Heart left ventricle (tissue), 16 donors: Measurements from ENCODE around the gene HOXC5. TPM values are rescaled to one million over a fixed set of nuclear protein-coding genes. Genes with fewer than 3 reads are reported as not detected.

ENCODE experiments used
- ATAC-seq, 4 donors: fragments of 200-7000 bp; cut with Tn5 transposase; one replicate each; pipeline ENCODE4 v1.9.1; 2020 to 2022; ENCODE audit warnings: moderate library complexity in 4 of 4, mild to moderate bottlenecking in 3 of 4, moderate number of reproducible peaks in 1 of 4
- DNase-seq, 5 donors: peaks; one replicate each; pipeline ENCODE4 v3.0.0-alpha.2; 2020
- H3K27ac ChIP-seq, 12 donors: fragments of 200-600 bp; sonication (generic) in 4 of 12; one replicate each; pipeline versions ENCODE4 v1.5.0 to v1.8.0; 2016 to 2022; ENCODE audit warnings: mild to moderate bottlenecking in 2 of 12
- H3K27me3 ChIP-seq, 9 donors: fragments of 200-600 bp; sonication (generic) in 2 of 9; one replicate each; pipeline versions ENCODE4 v1.5.1 to v1.8.0; 2016 to 2022; ENCODE audit warnings: mild to moderate bottlenecking in 3 of 9
- H3K36me3 ChIP-seq, 9 donors: fragments of 200-600 bp; sonication (generic) in 2 of 9; one replicate each; pipeline versions ENCODE4 v1.5.0 to v1.8.0; 2018 to 2022; ENCODE audit warnings: mild to moderate bottlenecking in 2 of 9
- H3K4me1 ChIP-seq, 12 donors: fragments of 200-600 bp; sonication (generic) in 4 of 12; one replicate each; pipeline versions ENCODE4 v1.5.0 to v1.8.0; 2016 to 2022; ENCODE audit warnings: mild to moderate bottlenecking in 3 of 12
- H3K4me3 ChIP-seq, 12 donors: fragments of 200-600 bp; sonication (generic) in 4 of 12; one replicate each; pipeline versions ENCODE4 v1.5.0 to v1.8.0; 2017 to 2022; ENCODE audit warnings: mild to moderate bottlenecking in 9 of 12, moderate library complexity in 4 of 12
- H3K9me3 ChIP-seq, 12 donors: fragments of 200-600 bp; sonication (generic) in 4 of 12; one replicate each; pipeline versions ENCODE4 v1.5.0 to v1.8.0; 2016 to 2022; ENCODE audit warnings: mild to moderate bottlenecking in 1 of 12
- CTCF ChIP-seq, 12 donors: fragments of 200-600 bp; sonication (generic) in 4 of 12; IDR thresholded peaks; one replicate each; pipeline versions ENCODE4 v1.5.0 to v1.8.0; 2018 to 2022; ENCODE audit warnings: antibody characterized with exemption in 12 of 12, mild to moderate bottlenecking in 5 of 12
- POLR2A ChIP-seq, 2 donors: fragments of 450-650 bp; IDR thresholded peaks; one replicate each; pipeline ENCODE4 v1.6.1; 2017; ENCODE audit warnings: antibody characterized with exemption in 2 of 2, mild to moderate bottlenecking in 2 of 2, moderate library complexity in 2 of 2
- WGBS, 4 donors: extraction: QIAGEN DNeasy Blood & Tissue Kit in 2 of 4; methylation state at CpG; one replicate each; pipeline versions ENCODE4 v1.1.5 to v1.1.7; 2013 to 2018; 5-methylcytosine and 5-hydroxymethylcytosine counted together
- intact Hi-C, 10 donors: fragments of 100-400 bp; cut with DNase I; formaldehyde crosslinking; loops; one replicate each; pipeline versions ENCODE4 v1.11.1 to v1.14.2; 2022
- polyA plus RNA-seq, 2 donors: library from polyadenylated mRNA; stranded (reverse); fragments of 200-250 nt; gene quantifications; one replicate each; pipeline ENCODE4 v1.2.3, GENCODE V29; 2013
- total RNA-seq, 9 donors: library from RNA; depleted of rRNA in 2 of 9; stranded (reverse); fragments of >200 nt in 2 of 9; fragmentation: NEBNext Ultra II Directional in 3 of 9; extraction: Animal tissue kit (Norgen Biotek cat#: 25700) in 3 of 9; gene quantifications; one replicate each; pipeline versions ENCODE4 v1.1.0 to v1.2.4, GENCODE V29; 2016 to 2023
- donor health status: ischemic (EF 13 %, LVEDD 7.1; RV severe dilation, severe dysfunction).
- donor health status: healthy with polysubstance abuse.
- donor health status: DM: no; HTN: yes; CAD: no.
- donor health status: DM: no; HTN: no; CAD: no.
- donor health status: ischemic (EF 25% LVEDD 6.9; RV normal size, moderate dysfunction).
- donor health status: ischemic (EF 25% LVEDD 5.7; RV mildly dilated, moderate dysfunction).
- donor health status: healthy.
- donor health status: DM: yes; HTN: yes; CAD: no.
- donor health status: ischemic (EF 35%, LVEDD 5.7; RV mildly dilated, moderate dysfunction).
- donor health status: nonischemic (EF 11% LVEDD 7.7; RV severe dilation, severe dysfunction).
- donor health status: DM: yes; HTN: yes; CAD: no.
- donor health status: PGD.
- donor health status: ischemic (EF 29% LVEDD 5.4; RV normal size, mild dysfunction).
- donor health status: nonischemic (EF 23%, LVEDD 6.1; RV moderate dilation, normal function).

HOXC5 gene
- total and polyA plus RNA-seq, 11 donors: not detected

- no peaks in the 10 kb centered on the region for H3K36me3 ChIP-seq
- H3K9me3 ChIP-seq: no peaks in the 10 kb centered on the region
- TF ChIP-seq POLR2A (IDR thresholded peaks at IDR 0.05) (no peak), CTCF (IDR thresholded peaks at IDR 0.05) (no peak)
- ATAC-seq: no peak
- WGBS, 4 donors: 8 to 20% (median 13%) methylated on average over 12 of the region's 12 CpGs
- H3K4me1 ChIP-seq: peaks cover 0 to 22% (median 4%) of the 10 kb centered on the region in 12 donors
- peaks cover 57 to 99% (median 96%) of the 10 kb centered on the region in 9 donors for H3K27me3 ChIP-seq
- no peak for DNase-seq
- no peak overlapping the region for H3K27ac ChIP-seq
- no peak overlapping the region for H3K4me3 ChIP-seq
- intact Hi-C loops: no loop called here
These were observed 18.4 kb downstream of the HOXC5 start for GRCh38 chr12:54051026-54051842.

DNA sequence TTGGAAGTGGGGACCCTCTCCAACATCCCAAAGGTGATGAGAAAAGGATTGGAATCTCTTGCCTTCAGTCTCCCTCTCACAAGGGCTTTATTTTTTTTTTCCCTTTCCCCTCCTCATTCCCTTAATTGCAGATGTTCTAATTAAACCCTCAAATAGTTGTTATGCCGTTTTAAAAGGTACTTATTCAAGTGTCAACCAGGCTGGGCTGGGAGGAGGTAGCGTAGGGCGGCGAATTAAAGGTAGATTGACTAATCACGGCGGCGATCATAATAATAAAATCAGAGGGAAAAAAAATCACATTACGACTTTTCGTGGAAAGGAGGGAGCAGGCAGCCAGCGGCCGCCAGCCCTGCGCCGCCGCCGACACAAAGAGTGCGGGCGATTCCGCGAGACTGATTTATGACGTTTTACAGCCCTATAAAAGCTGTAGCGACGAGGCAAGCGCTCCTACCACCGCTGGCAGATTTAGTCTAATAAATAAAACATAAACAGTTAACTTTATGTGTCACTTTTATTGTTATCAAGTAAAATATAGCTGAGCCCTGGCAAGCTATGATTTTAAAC lies 19.1 kb downstream of the HOXC5 start:
- Histone ChIP-seq H3K27me3 (peaks cover 51 to 99% (median 94%) of the 10 kb centered on the region in 9 donors), H3K4me3 (no peak overlapping the region)

GRCh38 chr12:54052438-54053002 lies 19.7 kb downstream of the HOXC5 start:
- peak overlapping the region in 1 of 12 donors; percentile 24 for H3K27ac ChIP-seq
- intact Hi-C loops: no loop called here
- H3K4me3 ChIP-seq: peak overlapping the region in 1 of 12 donors; percentile 55
- peaks cover 0 to 12% (median 1%) of the 10 kb centered on the region in 12 donors for H3K4me1 ChIP-seq
- no peaks in the 10 kb centered on the region for H3K9me3 ChIP-seq
- H3K36me3 ChIP-seq: no peaks in the 10 kb centered on the region
- ATAC-seq (peak in 2 of 4 donors; percentile 11 to 24), DNase-seq (no peak)
- no peak for TF ChIP-seq POLR2A (IDR thresholded peaks at IDR 0.05)
- TF ChIP-seq CTCF (IDR thresholded peaks at IDR 0.05): no peak
- 8 to 23% (median 11%) methylated on average over 9 to 10 of the region's 10 CpGs for WGBS, 4 donors
- H3K27me3 ChIP-seq: peaks cover 46 to 99% (median 93%) of the 10 kb centered on the region in 9 donors

More for the DNA sequence above, 19.1 kb downstream of the HOXC5 start:
- H3K36me3 ChIP-seq: no peaks in the 10 kb centered on the region
- ATAC-seq: no peak
- no peaks in the 10 kb centered on the region for H3K9me3 ChIP-seq
- WGBS, 4 donors: 7 to 23% (median 13%) methylated on average over 24 of the region's 24 CpGs
- no peak overlapping the region for H3K27ac ChIP-seq
- H3K4me1 ChIP-seq: peaks cover 0 to 18% (median 4%) of the 10 kb centered on the region in 12 donors
- no peak for DNase-seq
- no peak for TF ChIP-seq POLR2A (IDR thresholded peaks at IDR 0.05)
- TF ChIP-seq CTCF (IDR thresholded peaks at IDR 0.05): no peak
- intact Hi-C loops: no loop called here
